WTC11 (cell line): ENCODE data around the gene NEAT1.
"Not testable (repeated sequence)": the region's sequence is repeated elsewhere in the genome, so short reads cannot be mapped to it uniquely, and the experiment has no call there.

Experiments used
- ATF3 ChIP-seq: sonication (generic); formaldehyde crosslinking; conservative IDR thresholded peaks from 2 replicates; pipeline ENCODE4 v1.8.1; 2022; ENCODE audit warnings: mild to moderate bottlenecking, missing genetic modification reagents
- CTCF ChIP-seq: fragments of 200-600 bp; IDR thresholded peaks from 2 replicates; pipeline ENCODE4 v1.8.0; 2022; ENCODE audit warnings: antibody characterized with exemption
- GRHL2 ChIP-seq: fragments of 250-450 bp; sonication (Bioruptor Pico); IDR thresholded peaks from 2 replicates; pipeline ENCODE4 v1.8.0; 2022; ENCODE audit warnings: mild to moderate bottlenecking, moderate library complexity; ENCODE audit not compliant: insufficient replicate concordance, severe bottlenecking
- MYBL2 ChIP-seq: sonication (generic); formaldehyde crosslinking; IDR thresholded peaks from 2 replicates; pipeline ENCODE4 v1.8.1; 2023; ENCODE audit warnings: mild to moderate bottlenecking, moderate library complexity, missing genetic modification reagents
- SP1 ChIP-seq: sonication (generic); formaldehyde crosslinking; conservative IDR thresholded peaks from 2 replicates; pipeline ENCODE4 v1.8.1; 2022; ENCODE audit warnings: missing genetic modification reagents
- TF ChIP-seq, protein P1 (sequence below): sonication (generic); formaldehyde crosslinking; IDR thresholded peaks from 2 replicates; pipeline ENCODE4 v1.8.1; 2022; ENCODE audit warnings: mild to moderate bottlenecking, missing genetic modification reagents, moderate library complexity, borderline replicate concordance
- TF ChIP-seq, protein P2 (sequence below): sonication (generic); formaldehyde crosslinking; conservative IDR thresholded peaks from 2 replicates; pipeline ENCODE4 v1.8.1; 2023; ENCODE audit warnings: mild to moderate bottlenecking, low read depth, missing genetic modification reagents, moderate library complexity

GRCh38 chr11:65465471-65465870, 42.9 kb downstream of the NEAT1 start:
- TF ChIP-seq CTCF; SP1 (CRISPR knock-in tag); MYBL2 (CRISPR knock-in tag); ATF3 (CRISPR knock-in tag); GRHL2 (CRISPR knock-in tag): not testable (repeated sequence)
- TF ChIP-seq, protein P1, sequence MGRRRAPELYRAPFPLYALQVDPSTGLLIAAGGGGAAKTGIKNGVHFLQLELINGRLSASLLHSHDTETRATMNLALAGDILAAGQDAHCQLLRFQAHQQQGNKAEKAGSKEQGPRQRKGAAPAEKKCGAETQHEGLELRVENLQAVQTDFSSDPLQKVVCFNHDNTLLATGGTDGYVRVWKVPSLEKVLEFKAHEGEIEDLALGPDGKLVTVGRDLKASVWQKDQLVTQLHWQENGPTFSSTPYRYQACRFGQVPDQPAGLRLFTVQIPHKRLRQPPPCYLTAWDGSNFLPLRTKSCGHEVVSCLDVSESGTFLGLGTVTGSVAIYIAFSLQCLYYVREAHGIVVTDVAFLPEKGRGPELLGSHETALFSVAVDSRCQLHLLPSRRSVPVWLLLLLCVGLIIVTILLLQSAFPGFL (CRISPR knock-in tag): not testable (repeated sequence)
- TF ChIP-seq, protein P2, sequence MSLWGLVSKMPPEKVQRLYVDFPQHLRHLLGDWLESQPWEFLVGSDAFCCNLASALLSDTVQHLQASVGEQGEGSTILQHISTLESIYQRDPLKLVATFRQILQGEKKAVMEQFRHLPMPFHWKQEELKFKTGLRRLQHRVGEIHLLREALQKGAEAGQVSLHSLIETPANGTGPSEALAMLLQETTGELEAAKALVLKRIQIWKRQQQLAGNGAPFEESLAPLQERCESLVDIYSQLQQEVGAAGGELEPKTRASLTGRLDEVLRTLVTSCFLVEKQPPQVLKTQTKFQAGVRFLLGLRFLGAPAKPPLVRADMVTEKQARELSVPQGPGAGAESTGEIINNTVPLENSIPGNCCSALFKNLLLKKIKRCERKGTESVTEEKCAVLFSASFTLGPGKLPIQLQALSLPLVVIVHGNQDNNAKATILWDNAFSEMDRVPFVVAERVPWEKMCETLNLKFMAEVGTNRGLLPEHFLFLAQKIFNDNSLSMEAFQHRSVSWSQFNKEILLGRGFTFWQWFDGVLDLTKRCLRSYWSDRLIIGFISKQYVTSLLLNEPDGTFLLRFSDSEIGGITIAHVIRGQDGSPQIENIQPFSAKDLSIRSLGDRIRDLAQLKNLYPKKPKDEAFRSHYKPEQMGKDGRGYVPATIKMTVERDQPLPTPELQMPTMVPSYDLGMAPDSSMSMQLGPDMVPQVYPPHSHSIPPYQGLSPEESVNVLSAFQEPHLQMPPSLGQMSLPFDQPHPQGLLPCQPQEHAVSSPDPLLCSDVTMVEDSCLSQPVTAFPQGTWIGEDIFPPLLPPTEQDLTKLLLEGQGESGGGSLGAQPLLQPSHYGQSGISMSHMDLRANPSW: not testable (repeated sequence)
